HG02885 (cell line): ENCODE measurements around the gene ITGB4.
A peak's percentile ranks its signal among the peaks of the same experiment; 100 is the strongest.

ENCODE experiments used
- ATAC-seq: cut with Tn5 transposase; IDR thresholded peaks from one replicate; pipeline ENCODE4 v1.9.1; 2021; ENCODE audit warnings: mild to moderate bottlenecking; ENCODE audit not compliant: unreplicated experiment, poor library complexity

Gene ITGB4

DNA sequence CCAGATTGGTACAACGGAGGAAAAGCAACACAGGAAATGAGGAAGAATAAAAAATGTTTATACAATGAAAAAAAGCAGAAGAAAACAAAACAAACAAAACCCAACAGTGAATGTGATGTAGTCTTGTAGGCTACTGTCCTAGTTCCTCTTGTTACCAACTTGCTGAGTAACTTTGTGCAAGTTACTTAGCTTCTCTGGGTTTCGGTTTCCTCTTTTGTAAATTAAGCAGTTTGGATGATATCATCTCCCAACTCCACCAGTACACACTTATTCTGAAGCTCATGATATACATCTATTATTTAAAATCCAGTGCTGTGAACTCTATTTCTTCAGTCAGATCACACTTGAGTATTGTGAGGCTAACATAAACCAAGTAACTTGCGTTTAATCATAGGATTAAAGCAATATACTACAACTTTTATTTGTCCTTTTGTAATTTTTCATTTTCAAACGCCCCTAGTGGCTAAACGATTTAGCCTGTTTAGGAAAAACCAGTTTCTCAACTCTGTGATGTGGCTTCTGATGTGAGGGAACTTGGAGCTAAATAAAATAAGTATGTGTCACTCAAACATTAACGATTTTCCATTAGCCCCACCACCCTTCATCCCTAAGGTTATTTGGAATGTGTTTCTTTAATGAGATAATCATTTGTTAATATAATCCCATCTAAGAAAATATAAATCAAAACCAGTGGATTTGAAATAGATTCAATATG, 62.0 kb downstream of the ITGB4 start:
- no peak for ATAC-seq

GRCh38 chr17:75783803-75784472, 62.7 kb downstream of the ITGB4 start:
- peak; percentile 0 for ATAC-seq

GRCh38 chr17:75784473-75785015, 63.3 kb downstream of the ITGB4 start, which contains the start of gene UNK:
Gene UNK (plus strand): TSS chr17:75784806. CDS start chr17:75784881, 75 bp downstream.
- ATAC-seq = peak; percentile 58

- peak; percentile 65 for ATAC-seq
These were observed 64.0 kb downstream of the ITGB4 start for GRCh38 chr17:75785016-75785890.

DNA sequence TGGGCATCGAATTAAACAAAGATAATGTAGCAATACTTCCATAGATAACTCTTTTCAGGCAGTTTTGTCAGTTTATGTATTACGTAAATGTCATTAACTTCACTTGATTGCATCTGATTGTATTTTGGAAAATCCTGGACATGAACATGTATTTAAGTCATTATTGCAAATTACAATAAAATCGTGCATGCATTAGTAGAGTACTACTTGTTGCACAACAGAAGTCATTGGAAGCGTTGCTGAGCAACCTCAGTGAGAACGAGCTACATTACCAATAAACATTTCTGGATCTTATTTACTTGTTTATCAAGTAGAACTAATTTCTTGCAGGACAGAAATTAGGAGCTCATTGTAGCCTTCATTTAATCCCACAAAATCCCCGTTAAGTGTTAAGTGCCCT, 70.0 kb downstream of the ITGB4 start:
- ATAC-seq = no peak

DNA sequence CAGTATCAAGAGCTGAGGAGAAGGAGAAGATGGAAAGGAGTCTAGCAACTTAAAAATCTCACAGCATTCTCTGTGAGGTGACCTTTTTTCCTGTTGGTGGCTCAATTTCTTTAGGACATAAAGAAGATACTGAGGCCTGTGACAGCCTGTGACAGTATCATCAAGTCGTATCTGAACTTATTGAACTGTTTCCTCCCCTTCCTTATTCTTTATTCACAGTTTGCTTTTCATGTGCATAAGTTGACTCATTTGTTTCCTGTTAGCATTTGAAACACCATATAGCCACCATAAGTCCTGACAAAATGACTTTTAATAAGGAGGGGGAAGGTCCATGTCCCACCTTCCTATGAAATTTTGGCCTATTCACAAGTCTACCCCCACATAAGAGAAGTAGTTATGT, 72.2 kb downstream of the ITGB4 start:
- ATAC-seq = no peak

- no peak for ATAC-seq
These were observed 74.8 kb downstream of the ITGB4 start for GRCh38 chr17:75795820-75796607.

DNA sequence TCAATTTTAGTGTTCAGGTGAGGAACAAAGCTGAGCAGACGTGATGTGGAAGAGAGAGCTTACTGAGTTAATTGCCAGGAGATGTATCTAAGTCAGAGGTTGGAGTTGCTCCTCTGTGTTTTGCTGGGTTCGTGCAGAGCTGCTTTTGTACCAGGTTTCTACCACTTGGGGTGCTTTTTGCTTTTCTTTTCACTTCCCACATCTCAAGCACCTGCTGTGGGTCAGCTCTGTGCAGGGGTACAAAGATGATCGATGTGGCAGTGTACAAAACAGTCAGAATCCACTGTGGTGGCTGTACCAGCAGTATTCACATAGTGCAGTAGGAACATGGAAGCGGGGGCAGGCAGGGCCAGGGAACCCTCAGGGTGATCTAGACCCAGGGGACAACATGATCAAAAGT, 78.1 kb downstream of the ITGB4 start:
- no peak for ATAC-seq

DNA sequence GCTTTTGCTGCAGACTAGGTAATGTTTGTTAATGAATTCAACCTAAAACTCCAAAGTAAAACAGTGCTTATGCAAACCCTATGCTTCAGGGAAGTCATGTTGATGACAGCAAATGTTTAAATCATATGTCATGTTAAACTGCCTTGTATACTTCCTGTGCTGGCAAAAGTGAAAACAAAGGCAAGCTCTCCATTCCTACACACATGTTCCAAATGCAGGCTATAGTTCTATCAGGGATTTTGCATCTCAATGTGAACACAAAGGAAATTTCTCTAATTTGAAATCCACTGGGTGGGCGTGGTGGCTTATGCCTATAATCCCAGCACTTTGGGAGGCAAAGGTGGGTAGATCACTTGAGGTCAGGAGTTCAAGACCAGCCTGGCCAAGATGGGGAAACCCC, 82.6 kb downstream of the ITGB4 start:
- ATAC-seq = no peak

DNA sequence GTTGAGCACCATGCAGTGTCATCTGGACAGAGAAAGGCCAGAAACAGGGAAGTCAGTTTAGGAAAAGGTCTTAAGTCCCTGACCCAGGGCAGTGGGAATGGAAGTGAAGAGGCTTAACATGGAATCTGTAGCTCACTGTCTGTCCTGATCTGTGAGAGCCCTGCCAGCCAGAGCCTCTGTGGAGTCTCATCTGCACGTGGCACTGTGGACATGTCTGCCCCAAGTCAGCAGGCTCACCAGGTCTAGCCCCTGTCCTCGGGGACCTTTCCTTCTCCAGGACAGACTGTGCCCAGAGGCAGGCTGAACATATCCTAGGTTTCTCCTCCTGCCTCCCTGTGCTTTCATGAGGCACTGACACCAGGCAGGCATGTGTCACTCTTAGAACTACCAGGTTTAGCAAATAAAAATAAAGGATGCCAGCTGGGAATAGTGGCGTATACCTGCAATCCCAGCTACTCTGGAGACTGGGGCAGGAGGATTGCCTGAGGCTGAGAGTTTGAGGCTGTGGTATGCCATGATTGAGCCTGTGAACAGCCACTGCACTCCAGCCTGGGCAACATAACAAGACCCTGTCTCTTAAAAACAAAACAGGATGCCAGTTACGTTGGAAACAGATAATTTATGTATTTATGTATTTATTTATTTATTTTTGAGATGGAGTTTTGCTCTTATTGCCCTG, 85.7 kb downstream of the ITGB4 start:
- ATAC-seq = no peak
